Loucy (cell line): Measurements from ENCODE around the gene MMP12.

Experiments
- H2AFZ ChIP-seq: fragments of 200-600 bp; sonication (generic); 2 replicates; pipeline ENCODE4 v1.6.0; 2016; ENCODE audit warnings: antibody characterized with exemption, mild to moderate bottlenecking, low read length, moderate library complexity
- H3F3A ChIP-seq: fragments of 200-600 bp; 2 replicates; pipeline ENCODE4 v1.6.0; 2016; ENCODE audit warnings: antibody characterized with exemption, low read depth, mild to moderate bottlenecking
- H3K27me3 ChIP-seq: fragments of 200-600 bp; sonication (generic); 2 replicates; pipeline ENCODE4 v1.6.1; 2014; ENCODE audit warnings: low read length, mild to moderate bottlenecking; ENCODE audit not compliant: insufficient read depth, poor library complexity, severe bottlenecking
- H3K36me3 ChIP-seq: fragments of 200-600 bp; sonication (generic); 2 replicates; pipeline ENCODE4 v1.6.1; 2016; ENCODE audit warnings: low read length; ENCODE audit not compliant: insufficient read depth
- H3K4me1 ChIP-seq: fragments of 200-600 bp; sonication (generic); 2 replicates; pipeline ENCODE4 v1.5.1; 2014; ENCODE audit warnings: low read length, mild to moderate bottlenecking; ENCODE audit not compliant: insufficient read depth, poor library complexity, severe bottlenecking
- H3K4me2 ChIP-seq: fragments of 200-600 bp; sonication (generic); 2 replicates; pipeline ENCODE4 v1.6.0; 2014; ENCODE audit warnings: antibody characterized with exemption, low read length, low read depth, mild to moderate bottlenecking; ENCODE audit not compliant: poor library complexity, severe bottlenecking
- H3K4me3 ChIP-seq: fragments of 200-600 bp; sonication (generic); 2 replicates; pipeline ENCODE4 v1.5.1; 2014; ENCODE audit warnings: low read length, mild to moderate bottlenecking, mixed read lengths; ENCODE audit not compliant: poor library complexity, severe bottlenecking
- H3K79me2 ChIP-seq: fragments of 200-600 bp; sonication (generic); 2 replicates; pipeline ENCODE4 v1.6.1; 2014; ENCODE audit warnings: low read length; ENCODE audit not compliant: insufficient read depth
- H3K9ac ChIP-seq: fragments of 200-600 bp; sonication (generic); 2 replicates; pipeline ENCODE4 v1.6.0; 2014; ENCODE audit warnings: mild to moderate bottlenecking, low read depth, low read length, moderate library complexity; ENCODE audit not compliant: poor library complexity, severe bottlenecking
- H3K9me2 ChIP-seq: fragments of 200-600 bp; sonication (generic); replicated peaks from 2 replicates; pipeline ENCODE4 v1.6.1; 2016; ENCODE audit warnings: low read depth, low read length, mixed read lengths
- H3K9me3 ChIP-seq: fragments of 200-600 bp; sonication (generic); 2 replicates; pipeline ENCODE4 v1.6.1; 2014; ENCODE audit warnings: mild to moderate bottlenecking, antibody characterized with exemption, low read length, low read depth; ENCODE audit not compliant: insufficient read depth
- H4K20me1 ChIP-seq: fragments of 200-600 bp; sonication (generic); 2 replicates; pipeline ENCODE4 v1.6.0; 2014; ENCODE audit warnings: antibody characterized with exemption, low read length, mild to moderate bottlenecking; ENCODE audit not compliant: insufficient read depth, poor library complexity, severe bottlenecking
- CTCF ChIP-seq: fragments of 200-600 bp; sonication (generic); conservative IDR thresholded peaks from 2 replicates; pipeline ENCODE4 v1.5.1; 2014; ENCODE audit warnings: mild to moderate bottlenecking, antibody characterized with exemption, low read length
- EZH2phosphoT487 ChIP-seq: fragments of 200-600 bp; IDR thresholded peaks from 2 replicates; pipeline ENCODE4 v1.6.1; 2018; ENCODE audit warnings: antibody characterized with exemption, mild to moderate bottlenecking, moderate library complexity, borderline replicate concordance

The MMP12 gene

GRCh38 chr11:102813484-102813883, 61.3 kb downstream of the MMP12 start:
- Histone ChIP-seq H3F3A (no peaks in the 10 kb centered on the region), H4K20me1 (no peaks in the 10 kb centered on the region), H3K79me2 (no peaks in the 10 kb centered on the region), H3K4me1 (no peaks in the 10 kb centered on the region), H3K27me3 (no peaks in the 10 kb centered on the region), H3K9me2 (no peaks in the 10 kb centered on the region), H3K36me3 (no peaks in the 10 kb centered on the region), H3K9ac (no peak overlapping the region), H2AFZ (no peak overlapping the region), H3K4me3 (no peak overlapping the region), H3K9me3 (no peaks in the 10 kb centered on the region), H3K4me2 (no peak overlapping the region)
- no peak for TF ChIP-seq EZH2phosphoT487
- no peak for TF ChIP-seq CTCF
